ENCODE measurements around the gene DMD.
A peak's percentile ranks its signal among the peaks of the same experiment; 100 is the strongest.
"Not testable (repeated sequence)": the region's sequence is repeated elsewhere in the genome, so short reads cannot be mapped to it uniquely, and the experiment has no call there.

The DMD gene

DNA sequence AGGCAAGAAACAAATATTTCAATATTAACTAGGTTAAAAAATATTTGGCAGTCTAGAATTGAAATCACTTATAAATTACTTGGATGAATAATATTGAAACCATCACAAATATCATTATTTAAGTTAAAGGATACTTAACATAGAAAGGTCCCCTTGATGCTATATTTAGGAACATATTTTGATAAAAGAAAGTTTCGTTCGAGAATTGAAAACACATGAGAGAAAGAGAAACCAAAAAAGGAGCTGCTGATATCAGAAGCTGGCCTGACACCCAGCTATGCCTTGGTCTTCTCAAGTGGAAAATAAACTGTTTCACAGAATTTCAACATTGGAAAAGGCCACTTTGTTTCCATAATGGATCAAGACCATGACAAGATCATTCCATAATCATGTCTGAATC lies 762.4 kb downstream of the DMD start:
- DNase-seq, result no peak

DNA sequence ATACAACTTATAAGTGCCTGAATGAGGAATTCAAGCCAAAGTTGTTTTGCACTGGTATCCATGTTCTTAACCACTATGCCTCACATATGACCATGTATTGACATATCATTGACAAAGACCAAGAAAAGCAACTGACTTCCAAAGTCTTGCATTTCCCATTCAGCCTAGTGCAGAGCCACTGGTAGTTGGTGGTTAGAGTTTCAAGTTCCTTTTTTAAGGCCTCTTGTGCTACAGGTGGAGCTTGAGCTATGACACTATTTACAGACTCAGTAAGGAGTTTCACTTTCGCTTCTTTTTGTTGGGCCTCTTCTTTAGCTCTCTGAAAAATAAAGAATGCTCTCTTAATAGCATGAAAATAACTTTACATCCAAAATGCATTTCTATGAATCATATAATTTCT lies 763.0 kb downstream of the DMD start:
- no peak for DNase-seq

DNA sequence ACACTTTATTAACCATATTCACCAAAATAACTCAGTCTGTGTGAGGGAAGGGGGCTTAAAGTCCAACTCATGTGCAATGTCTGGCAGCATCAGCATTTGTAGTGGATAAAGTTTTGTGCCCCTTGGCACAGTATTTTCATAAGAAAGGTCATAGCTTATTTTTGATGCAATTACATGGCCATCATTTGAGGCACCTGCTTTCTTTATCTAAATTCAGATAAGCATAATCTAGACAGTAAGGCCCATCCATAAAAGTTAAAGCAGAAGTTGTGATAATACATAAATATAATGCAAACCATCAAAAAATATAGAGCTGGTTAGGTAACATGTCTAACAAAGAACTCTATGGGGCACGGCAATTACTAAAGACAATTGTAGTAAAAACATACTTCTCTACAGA lies 763.7 kb downstream of the DMD start:
- DNase-seq, result no peak

DNA sequence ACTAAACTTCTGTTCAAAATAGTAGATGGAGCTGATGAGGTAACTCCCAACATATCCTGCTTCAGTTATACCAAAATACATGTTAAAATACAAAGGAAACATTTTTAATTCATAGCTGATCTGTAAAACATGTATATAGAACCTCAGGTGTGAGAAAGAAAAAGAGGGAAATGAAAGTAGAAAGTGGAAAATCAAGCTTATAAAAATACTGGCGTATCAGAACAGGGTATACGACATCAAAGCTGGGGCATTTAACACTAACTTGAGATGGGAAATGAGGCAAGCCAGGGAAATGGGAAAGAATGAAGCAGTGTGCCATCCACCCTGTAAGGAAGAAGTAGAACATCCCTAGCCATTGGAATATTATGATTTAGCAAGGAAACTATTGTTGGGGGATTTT lies 767.5 kb downstream of the DMD start:
- DNase-seq, result no peak

DNA sequence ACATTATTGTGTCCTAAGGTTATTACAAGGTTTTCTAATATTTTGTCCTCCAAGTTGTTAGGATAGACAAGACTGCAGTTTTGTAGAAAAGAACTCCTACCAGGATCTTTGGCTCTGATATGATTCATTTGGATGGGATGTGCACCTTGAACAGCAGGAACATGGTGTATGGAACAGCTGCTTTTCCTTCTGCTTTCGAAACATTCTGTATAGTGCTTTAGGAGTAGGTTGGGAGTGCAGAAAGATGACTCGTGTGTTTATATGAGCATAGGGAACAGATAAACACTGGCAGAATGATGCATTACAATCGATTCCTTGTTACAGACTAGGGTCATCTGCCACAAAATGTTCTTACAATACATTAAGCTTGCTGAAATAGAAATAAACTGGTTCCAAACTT lies 790.1 kb downstream of the DMD start:
- no peak for DNase-seq

DNA sequence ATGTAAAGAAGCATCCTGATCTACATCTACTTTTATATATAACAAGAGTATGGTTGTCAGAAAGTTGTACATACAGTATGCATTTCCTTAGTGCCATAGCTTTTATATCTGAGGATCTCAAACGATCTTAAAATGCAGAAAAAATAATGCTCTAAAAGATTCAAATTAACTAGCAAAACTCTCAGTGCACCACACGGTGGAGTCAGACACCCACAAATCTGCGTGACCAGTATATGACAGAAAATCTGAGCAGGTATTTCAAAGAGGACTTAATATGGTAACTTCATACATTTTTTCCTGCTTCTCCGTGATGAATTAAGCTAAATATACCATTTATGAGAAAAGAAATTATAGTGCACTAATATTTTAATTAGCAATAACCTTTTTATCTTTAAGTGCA lies 803.0 kb downstream of the DMD start:
- DNase-seq, result peak in 1 of 2 experiments; percentile 0

DNA sequence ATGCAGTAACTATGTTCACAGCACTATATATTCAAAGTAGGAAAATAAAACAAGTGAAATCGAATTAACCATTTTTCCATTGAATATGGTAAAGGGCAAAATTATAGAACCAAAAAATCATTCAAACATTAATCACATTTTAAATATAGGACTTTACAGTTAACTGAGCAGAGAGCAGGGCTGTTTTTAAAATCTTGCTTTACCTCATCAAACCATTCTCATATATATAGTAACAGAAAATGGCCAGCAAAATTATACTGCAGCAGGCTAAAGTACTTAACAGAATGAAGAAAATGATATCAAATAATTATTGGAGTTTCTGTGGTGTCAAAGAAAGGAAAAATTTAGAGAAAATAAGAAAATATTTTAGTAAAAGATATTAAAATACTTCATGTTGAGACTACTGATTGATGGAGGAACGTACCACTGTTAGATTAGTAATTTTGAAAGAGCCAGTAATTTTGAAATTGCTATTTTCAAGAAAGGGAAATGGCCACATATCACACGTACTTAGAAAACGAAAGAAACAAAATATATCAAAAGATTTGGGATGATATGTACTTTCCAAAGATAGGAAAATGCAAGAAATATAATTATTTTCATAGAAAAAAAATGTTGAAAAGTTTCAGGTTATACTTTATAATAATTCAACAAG lies 813.7 kb downstream of the DMD start:
- DNase-seq, result no peak

DNA sequence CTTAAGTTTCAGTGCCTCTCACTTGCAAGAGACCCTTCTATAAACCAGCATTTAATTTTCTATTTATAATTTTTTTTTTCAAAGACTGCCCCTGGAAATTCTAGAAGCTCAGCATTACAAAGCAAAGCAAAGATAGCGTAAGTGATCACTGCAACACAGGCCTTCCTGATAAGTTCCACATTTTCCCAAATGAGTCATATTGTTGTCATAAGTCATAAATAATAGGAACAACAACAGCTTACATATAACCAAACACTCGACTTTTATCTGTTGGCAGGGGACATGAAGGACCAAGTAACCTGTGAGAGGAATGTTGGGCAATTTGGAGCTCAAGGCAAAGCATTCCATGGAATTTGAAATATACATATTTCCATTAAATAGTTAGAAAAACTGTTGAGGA lies 815.5 kb downstream of the DMD start:
- DNase-seq, result no peak

DNA sequence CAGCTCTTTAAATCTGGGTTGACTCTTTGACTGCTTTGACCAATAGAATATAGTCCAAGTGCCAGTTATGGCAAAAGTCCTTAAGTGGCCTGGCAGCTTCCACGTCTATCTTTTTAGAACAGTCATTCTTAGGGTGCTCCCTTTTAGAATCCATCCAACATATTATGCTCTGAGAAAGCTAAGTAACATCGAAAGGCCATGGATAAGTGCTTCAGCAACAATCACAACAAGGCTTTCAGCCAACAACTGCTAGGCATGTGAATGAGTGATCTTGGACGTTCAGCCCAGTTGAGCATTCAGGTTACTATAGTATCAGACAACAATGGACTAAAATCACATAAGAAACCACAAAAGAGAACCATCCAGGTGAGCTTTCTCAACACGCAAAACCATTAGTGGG lies 818.7 kb downstream of the DMD start:
- DNase-seq, result no peak

DNA sequence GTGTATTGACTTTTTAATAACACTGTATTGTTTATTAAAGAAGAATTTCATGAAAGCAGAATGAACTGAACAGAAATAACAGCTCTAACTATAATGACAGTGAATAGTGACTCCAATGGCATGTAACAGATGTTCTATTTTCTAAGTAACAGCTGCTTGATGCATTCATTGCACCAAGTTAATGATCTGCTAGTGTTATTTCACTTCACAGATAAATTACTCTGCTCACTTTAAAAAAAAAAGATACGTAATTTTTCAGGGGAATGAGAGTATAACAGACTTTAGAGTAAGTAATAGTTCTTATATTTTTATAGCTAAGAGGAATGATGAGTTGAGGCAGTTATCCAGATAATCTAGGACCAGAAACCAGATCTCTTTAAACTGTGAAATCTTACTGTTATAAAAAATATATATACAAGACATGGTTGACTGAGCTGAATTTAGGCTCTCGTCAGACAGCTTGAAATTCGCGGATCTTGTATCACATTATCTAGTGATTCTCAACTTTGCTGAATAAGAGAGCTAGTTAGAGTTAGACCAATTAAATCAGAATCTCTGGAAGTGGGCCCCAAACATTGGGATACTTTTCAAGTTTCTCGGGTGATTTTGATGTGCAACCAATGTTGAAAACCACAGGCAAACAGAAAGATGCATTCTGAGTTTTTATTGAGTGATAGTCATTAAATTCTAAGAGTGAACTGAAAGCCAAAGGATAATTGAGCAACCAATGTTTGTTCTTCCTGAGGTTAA lies 840.7 kb downstream of the DMD start:
- DNase-seq, result no peak

DNA sequence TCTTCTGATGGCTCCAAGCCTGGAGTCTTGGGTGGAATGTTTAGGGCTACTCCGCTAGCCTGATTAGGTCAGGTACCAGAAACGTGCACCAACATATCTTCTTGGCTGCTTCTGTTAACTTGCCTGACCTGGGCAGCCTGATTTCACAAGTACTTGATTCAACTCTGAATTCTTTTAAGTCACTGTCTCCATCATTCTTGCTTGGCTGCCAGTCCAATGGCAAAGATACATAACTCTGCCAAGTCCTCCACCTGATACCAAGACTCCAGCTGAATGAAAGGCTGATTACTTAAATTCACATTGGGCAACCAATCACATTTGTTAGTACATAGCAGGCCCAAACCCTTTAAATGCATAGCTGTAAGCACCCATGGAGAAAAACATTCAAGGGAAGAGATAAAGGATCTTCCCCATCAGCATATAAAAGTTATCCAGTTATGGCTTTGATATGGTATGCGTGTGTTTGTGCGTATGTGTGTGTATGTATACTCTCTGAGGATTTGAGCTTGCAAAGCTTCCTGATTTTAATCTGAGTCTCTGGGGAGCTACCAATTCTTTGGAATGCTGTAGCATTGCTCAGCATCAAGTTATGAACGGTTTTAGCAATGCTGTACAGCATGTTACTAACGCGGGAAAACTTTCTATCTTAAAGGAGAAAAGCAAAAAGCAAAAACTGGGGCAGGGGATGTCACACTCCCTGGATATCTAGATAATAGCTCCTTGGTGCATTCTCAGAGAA lies 917.2 kb downstream of the DMD start:
- DNase-seq, result no peak

DNA sequence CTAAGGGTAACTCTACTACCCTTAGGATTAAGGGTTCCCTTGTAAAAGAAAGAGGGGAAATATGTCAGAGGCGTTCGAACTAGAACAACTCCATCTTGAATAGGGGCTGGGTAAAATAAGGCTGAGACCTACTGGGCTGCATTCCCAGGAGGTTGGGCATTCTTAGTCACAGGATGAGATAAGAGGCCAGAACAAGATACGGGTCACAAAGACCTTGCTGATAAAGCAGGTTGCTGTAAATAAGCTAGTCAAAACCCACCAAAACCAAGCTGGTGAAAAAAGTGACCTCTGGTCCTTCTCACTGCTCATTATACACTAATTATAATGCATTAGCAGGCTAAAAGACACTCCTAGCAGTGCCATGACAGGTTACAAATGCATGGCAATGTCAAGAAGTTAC lies 922.0 kb downstream of the DMD start:
- no peak for DNase-seq

DNA sequence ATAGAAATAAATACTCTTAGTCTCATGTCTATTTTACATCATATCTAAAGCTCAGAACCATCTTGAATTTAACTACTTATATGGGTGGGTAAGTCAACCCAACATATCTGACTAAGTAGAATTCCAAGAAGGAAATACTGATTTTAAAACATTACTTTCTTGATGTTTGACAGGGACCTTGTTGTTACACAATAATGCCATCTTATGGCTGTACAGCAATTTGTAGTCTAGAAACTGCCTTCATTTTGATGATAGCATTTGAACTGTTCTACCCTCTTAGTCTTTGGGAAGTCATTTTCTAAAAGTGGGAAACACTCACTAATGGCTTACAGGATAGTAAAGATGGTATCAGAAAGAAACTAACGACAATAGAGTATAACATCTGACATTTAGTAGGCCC lies 929.5 kb downstream of the DMD start:
- DNase-seq, result no peak

DNA sequence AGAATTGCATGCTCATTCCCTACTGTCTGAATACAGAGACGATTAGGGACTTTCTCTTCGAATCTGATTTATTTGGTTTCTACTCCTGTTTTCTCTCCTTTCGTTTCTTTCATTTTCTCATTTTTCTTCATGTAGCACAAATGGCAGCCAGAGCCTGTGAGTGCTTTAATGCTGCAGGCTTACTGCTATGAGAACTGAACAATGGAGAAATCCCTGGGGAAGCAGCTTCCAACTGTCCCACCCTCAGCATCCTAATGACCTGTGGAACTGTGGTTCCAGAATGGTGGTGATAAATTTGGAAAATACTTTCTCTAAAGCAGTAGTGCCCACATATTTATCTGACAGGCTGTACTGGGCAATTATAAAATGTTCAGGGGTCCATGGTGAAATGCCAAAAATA lies 930.4 kb downstream of the DMD start:
- no peak for DNase-seq

DNA sequence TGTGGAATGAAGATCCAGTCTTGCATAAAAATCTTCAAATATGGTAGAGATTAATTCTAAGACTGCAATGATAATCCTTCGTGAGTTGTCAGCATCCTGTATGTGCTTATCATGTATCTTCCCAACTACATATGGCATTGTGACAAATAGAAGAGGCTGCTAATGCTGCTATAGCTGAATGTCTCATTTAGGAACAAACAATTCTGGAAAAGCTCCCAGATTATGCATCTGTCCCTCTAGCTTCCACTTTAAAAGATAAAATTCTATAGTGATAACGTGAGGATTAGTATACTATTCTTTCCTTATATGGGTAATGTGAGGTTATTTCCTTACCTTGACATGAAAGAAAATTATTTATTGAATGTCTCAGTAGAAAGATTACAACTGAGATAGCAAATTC lies 930.9 kb downstream of the DMD start:
- DNase-seq, result no peak

DNA sequence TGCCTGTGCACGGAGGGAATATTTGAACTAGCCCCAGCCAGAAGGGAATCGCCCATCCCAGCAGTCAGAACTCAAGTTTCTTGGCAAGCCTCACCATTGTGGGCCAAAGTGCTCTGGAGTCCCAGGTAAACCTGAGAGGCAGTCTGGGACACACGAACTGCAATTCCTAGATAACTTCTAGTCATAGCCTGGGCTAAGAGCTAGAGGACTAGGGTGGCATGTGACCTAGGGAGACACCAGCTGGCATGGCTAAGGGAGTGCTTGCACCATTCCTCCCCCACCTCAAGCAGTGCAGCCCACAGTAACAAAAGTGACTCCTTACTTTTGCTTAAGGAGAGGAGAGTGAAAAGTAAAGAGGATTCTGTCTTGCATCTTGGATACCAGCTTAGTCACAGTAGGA lies 935.2 kb downstream of the DMD start:
- DNase-seq, result no peak

DNA sequence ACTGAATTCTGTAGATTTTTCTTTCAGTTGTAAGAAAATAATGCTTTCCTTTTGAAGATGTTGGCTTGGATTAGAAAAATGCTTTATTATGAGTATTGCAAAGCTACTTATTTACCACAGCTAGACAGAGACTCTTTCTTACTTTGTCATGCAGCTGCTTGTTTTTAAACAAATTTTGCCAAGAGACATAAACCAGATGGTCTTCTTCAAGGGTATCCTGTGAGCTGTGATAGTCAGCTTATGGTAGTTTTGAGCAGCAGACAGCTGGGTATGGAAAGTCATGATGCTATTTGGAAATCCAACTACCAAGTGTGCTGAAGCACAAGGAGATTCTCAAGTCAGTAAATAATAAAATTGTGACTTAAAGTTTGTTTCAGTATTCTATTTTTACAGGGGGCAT lies 941.5 kb downstream of the DMD start:
- no peak for DNase-seq

DNA sequence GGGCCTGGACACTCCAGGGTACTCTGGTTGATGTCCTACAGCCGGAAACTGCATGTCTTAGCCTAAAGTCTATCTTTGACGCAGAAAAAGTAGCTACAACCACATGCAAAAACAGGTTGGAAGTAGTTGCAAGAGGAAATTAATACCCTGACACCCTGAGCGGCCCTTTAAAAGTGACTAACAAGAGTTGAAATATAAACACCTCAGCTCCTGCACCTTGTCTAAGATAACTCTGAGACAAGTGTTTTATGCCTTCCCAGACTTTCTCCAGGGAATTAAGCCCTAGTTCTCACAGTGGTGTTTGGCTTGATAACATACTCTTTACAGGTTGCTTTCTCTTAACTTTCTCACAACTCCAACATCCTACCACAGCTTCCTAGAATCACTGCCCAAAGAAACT lies 943.1 kb downstream of the DMD start:
- no peak for DNase-seq

DNA sequence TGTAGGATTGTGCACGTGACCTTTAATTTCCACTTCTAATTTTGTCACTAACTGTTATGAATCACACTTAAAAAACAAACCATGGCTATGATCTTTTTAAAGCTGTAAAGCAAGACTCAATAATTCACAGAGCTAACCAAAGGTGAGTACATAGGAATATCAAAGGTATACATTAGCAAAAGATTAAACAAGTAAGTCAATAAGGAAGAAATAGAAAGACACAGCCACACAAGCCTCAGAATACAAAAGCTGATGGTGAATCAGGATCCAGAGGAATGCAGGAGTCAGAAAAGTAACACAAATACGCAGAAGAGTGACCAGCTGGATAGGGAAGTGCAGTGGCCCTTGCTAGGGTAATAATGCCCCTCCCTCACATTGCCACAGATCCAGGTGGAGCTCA lies 943.6 kb downstream of the DMD start:
- DNase-seq, result no peak

DNA sequence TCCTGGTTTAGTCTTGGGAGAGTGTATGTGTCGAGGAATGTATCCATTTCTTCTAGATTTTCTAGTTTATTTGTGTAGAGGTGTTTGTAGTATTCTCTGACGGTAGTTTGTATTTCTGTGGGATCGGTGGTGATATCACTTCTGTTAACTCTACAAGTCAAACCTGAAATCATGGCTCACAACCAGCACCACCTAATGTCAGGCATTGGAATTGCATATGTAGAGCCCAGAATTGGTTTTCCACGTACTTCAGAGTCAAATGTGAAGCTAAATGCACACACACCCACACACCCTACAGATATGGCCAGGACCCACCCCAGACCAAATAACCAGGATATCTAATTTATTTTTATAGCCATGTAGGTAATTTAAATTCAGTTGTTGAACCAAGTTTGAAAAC lies 964.7 kb downstream of the DMD start:
- not testable (repeated sequence) for DNase-seq

DNA sequence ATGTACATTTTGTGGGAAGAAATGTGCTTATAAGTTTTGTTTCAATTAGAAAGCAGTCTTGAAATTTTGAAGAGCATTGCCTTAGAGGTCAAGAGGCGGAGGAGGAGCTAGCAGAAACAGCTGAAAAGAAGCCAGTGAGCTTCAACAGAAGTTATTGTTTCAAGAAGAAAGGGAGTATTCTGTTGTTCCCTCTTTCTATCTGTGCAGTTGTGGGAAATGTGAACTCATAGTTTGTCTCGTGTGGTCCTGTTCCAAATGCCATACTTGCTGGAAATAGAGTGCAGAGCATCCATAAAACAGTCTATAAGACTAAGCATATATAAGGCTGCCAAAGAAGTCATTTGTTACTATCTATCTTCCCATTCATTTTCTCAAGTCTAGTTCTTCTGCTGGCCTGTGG lies 1015.7 kb downstream of the DMD start:
- no peak for DNase-seq

DNA sequence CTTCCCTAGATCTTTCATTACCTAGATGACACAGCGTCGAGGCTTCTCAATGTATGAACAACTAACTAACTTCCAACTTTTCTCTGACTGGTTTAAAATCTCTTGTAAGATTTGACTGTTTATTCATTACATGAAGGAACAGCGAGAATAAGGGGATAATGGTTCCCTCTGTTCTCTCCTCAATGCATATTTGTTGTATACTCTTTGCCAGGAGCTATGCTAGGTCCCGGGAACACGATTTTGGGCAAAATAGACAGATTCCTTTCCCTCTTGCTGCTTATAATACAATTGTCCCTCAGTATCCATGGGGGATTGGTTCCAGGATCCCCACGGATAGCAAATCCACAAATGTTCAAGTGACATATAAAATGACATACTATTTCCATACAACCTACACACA lies 1020.0 kb downstream of the DMD start:
- no peak for DNase-seq

DNA sequence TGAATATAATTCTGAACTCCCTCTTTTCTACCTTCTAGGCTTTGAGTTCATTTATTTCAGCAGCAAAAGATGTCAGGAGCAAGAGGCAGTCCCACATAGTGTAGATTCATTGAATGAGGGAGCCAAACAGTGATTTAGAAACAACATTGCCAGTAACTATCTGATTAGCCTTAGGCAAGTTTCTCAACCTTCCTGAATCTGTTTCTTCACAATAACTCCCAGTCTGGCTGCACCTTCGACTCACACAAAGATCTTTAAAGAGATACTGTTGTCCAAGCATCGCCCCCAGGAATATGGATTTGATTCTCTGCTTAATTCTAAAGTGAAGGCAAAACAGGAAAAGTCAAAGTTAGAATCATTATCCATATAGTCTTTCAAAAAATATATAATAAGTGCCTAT lies 1026.2 kb downstream of the DMD start:
- no peak for DNase-seq

DNA sequence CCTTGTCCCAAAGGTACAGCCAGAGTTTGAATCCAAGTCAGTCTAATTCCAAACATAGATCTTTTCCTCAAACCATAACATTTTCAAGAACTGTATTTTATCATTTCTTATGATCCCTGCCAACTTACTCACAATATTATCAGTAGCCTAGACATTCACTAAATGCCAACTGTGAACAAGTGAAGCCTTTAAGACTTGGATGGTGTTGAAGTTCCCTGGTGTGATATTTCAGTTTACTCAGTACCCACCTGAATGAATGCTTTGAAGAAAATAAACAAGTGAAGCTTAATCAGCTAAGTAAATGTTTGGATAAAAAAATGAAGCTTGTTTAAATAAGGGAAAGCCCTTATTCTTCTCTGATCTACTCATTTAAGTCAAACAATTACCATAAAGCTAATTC lies 1028.3 kb downstream of the DMD start:
- DNase-seq, result no peak

Measured in activated CD4-positive, alpha-beta T cell treated with anti-CD3 and anti-CD28 coated beads, Interleukin-2, amount 50 U/mL, for 4 hours (primary cell).